GM19324 (cell line): ENCODE measurements around the gene CRTC1.

Experiments used
- ATAC-seq: cut with Tn5 transposase; IDR thresholded peaks from one replicate; pipeline ENCODE4 v1.9.1; 2021; ENCODE audit warnings: mild to moderate bottlenecking, moderate library complexity; ENCODE audit not compliant: unreplicated experiment, low FRiP score

CRTC1 gene

DNA sequence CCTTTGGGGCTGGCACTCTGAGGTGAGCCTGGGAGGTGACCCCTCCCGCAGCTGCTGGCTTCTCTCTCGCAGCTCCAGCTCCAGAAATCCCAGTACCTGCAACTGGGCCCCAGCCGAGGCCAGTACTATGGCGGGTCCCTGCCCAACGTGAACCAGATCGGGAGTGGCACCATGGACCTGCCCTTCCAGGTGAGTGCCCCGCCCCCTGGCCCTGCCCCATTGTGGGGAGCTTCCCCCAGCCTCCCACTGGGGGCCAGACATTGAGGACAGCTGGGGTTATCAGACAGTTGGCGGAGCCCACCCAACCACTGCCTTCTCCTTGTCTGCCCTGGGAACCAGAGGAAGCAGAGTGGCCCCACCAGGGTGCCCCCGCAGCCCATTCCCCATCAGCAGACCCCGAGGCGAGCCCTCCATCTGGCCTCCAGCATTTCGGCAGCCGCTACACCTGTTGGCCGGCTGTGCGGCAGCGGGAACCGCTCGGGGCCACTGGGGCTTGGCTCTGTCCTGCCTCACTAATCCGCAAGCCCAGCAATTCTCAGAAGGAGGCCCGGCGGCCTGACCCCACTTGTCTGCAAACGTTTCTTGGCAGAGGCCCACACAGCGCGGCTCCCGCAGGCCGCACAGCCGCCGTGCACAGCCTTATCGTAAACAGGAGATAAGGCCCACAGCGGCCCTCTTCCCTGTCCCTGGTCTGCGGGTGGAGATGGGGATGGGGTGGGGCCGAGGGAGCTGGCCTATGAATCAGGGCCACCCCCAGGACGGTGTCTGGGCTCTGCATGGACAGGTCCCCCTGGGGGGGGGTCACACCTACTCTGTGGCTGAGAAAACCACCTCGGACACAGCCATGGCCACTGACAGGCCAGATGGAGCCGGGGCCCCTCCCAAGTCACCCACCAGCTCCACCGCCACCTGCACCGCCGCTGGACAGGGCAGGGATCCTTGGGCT is 59.6 kb downstream of the CRTC1 start:
- ATAC-seq = no peak

DNA sequence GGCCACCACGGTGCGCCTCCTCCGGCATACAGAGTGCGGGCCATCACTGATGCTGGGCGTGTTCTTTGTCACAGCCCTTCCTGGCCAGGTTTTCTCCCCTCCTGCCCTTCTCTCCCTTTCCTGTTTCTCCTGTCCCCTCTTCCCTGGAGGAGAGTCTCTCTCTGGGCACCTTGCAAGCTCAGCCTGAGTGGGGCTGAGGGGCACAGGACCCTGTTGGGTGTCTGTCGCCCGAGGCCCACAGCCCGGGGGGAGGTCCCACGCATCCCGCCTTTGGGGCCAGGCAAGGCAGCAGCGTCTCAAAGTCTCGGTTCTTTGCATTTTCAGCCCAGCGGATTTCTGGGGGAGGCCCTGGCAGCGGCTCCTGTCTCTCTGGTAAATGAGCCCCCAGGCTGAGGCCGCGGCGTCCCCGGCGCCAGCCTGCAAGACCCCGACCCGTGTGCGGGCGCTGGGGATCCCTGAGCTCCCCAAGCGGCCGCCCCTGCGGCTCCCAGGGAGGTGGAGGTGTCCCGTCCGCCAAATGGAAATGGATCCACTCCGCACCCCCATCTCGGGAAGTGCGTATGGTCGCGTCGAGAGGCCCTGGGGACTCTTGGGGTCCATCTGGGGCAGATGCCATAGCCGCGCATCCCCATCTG is 60.4 kb downstream of the CRTC1 start:
- ATAC-seq = no peak

DNA sequence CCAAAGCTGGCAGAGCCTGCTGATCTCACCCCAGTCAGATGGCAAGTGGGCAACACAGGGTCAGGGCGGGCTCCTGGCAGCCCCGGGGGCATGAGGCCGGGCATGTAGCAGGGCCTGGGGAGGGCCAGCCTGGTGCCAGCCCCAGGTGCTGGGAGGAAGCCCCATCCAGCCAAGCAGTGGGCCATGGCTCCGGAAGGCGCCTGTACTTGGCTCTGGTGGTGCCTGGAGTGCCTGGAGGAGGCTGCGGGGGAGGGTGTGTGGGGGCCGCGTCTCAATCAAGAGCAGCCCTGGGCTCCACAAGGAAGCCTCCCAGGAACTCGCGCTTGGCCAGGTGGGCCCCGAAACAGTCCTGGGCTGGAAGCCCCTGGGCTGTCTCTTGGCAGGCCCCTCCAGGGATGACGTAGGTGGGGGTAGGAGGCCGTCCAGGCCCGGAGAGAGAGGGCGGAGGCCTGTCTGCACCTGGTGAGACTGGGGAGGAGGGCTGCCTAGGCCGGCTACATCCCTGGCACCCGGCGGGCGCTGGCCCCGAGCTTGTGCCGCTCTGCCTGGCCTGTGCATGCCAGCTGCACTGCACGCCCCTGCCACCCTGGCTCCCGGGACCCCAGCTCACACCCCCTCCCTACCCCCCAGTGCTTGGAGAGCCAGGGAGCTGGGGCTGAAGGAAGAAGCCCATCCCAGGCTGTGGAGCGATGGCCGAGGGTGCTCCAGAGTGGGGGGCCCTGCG is 61.7 kb downstream of the CRTC1 start:
- no peak for ATAC-seq

DNA sequence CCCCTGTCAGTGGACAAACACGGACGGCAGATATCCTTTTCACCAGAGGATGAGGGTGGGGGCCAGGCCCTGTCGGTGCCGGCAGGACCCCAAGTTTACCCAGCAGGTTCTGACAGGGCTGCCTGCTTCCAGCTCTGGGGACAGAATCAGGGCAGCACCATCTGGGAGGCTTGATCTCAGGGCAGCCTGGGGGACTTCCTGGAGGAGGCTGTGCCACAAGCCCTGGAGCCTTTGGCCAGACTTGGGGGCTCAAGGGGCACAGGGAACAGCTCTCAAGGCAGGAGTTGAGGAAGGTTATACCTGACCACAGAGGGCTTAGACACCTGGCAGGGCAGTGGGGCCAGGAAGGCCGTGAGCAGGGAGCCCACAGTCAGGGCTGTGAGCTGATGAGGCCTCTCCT is 62.5 kb downstream of the CRTC1 start:
- no peak for ATAC-seq

DNA sequence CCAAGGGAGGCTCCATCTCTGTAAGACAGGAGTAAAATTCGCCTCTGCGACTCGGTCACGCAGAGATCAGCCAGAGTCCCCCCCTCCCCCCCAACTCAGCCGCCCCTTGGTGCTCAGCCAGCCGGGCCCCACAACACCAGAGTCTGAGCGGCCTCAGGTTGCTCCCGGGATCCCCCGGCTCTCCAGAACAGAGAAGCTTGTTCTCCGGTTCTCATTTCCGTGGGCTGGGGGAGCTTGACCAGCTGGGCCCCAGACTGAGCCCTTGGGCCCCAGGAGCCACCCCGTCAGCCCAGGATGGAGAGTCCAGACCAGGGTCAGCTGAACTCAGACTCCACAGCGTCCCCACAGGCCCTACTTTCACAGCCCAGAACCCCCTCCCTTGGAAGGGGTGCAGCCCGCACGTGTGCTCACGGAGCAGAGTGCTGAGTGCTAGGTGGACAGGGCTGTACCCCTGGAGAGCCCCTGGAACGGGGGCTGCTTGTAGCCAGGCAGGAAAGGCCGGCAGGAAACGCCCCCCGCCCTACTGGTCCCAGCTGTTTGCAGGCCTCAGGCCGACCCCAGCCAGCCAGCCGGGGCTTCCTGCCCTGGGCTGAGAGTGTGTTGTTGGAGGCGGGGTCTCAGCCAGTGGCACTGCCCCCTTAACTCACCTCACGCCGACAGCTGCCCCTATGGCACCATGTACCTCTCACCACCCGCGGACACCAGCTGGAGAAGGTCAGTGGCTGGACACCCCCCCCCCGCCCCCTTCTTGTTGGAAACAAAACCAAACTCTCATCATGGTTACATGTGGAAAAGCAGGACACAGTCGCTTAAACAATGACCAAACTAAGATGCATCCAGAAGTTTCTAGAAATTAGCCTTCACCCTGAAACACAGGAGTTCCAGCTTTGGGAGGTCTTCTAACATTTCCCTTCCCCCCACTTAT is 63.2 kb downstream of the CRTC1 start:
- no peak for ATAC-seq

DNA sequence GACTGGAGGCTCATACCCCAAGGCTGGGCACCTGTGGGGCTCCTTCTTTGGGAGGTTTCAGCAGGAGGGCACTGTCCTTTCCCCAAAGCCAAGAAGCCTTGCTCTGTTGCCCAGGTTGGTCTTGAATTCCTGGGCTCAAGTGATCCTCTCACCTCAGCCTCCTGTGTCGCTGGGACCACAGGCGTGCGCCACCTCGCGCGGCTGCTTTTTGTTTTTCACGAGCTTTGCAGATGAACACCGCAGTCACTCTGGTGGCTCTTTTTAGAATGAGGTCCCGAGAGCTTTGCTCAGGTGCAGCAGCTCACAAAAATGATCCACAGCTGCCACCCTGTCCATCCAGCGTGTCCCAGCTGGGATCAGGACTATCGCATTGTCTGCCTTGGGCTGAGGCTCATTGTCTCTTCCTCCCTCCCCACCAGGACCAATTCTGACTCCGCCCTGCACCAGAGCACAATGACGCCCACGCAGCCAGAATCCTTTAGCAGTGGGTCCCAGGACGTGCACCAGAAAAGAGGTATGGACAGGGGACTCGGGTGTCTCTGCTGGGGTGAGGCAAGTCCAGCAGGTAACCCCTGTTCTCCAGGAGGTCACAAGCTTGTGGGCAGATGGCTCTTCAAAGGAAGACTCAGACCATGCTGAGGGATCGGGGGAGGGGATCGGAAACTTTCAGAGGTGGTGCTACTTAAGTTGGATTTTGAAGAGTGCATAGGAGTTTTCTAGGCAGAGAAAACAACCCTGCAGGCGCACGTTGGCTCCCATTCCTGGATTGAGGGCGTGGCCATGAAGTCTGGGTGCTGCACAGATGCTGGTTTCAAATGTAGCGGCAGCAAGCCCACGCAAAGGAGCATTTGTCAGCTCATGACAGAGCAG is 66.1 kb downstream of the CRTC1 start:
- ATAC-seq = no peak

DNA sequence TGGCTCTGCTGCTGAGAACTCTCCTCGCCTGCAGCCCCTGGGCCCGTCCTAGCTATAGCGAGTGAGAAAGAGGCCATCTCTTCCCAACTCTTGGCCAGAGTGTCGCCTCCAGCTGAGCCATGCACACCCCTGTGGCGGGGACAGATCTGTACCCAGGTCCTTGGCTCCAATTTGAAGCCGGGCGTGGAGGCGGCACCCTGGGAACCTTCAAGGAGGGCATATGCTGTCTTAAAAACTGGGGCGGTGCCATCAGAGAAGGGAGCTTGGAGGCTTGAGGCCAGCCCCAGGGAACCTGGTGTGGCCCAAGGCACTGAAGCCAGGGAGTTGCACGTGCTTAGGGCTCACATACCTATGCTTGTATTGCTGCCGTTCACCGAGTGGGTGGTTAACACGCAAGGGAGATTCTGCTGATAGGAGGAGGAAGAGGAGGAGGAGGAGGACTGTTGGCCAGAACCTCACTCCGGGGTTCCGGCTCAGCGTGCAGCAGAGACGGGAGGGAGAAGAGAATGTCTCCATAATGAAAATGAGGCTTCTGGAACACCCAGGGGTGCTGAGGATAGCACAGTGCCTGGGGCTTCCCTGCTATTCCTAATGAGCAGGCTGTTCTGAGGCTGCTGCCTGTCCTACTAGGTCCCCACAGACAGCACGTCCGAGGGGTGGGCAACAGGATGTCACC is 67.0 kb downstream of the CRTC1 start:
- no peak for ATAC-seq

DNA sequence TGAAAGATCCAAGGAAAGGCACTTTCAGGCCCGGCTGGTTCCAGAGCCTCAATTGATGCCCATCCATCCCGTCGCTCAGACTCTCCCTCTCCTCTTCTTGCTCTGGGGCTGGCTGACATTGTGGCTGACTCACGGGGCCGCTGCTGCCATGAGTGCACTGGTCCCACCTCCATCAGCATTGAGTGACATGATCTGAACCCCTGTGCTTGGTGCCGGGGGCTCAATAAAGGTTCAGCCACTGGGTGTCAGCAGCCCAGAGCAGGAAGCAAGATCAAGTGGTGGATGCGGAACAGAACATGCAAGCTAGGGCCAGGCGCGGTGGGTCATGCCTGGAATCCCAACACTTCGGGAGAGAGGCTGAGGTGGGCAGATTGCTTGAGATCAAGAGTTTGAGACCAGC is 68.1 kb downstream of the CRTC1 start:
- ATAC-seq = no peak

DNA sequence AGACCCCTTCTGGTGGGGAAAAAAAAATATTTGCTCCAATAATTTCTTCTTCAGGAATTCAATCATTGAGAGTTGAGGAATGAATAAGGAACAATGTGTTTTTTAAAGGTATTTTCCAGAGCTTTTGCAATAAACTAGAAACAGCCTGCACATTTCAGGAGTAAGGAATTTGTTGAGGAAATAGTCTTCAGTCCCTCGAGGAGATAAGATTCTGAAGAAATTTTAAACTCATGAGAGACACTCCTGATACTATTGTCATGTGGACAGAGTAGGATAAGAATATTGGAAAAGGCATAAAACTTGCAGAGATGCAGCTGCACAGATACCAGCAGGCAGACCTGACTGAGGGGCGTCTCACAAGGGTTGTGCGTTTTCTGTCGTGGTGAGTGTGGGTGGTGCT is 71.0 kb downstream of the CRTC1 start:
- ATAC-seq = no peak

DNA sequence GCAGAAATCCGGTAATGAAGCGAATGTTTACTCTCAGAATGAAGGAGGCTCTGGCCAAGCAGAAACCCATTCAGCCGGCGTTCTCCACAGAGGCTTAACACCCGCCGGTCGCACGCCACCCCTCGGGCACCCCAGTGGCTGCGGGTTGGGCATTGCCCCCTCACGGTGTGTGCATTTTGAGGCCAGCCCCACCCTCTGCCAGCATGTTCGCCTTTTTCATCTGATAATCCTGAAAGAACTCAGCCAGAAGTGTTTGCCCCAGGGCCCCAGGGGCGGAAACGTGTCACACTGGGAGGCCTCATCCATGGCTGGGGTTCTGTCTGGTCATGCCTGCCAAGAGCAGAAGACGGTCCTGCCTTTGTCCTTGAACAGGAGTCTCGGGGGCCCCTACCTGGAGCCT is 73.4 kb downstream of the CRTC1 start:
- ATAC-seq = no peak

DNA sequence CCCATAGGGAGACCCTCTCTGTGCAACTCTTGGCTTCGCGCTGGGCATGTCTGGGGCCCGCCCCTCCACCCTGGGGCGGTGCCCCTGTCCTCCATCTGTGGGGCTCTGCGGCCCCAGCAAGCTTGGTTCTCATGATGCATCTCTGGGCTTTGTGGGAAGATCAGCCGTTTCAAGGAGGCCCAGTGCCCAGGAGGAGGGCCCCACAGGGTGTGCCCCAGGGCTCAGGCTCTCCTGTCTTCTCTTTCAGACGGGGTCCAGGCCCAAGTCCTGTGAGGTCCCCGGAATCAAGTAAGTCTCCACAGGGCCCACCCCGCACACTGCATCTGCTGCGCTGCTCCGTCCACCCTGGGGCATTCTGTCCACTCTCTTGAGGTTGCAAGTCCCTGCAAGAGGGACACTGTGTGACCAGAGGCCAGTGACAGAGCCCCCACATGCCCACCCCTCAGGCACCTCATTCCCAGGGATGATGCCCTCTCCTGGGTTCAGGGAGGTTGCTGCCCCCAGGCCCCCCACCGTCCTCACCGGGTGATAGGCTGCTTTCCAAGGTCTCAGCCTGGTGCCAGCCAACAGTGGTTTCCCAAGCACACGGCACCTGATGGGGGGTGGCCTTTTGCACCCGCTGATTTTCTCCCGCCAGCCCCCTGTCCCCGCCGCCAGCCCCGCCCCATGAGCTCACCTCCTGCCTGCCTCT is 76.0 kb downstream of the CRTC1 start:
- ATAC-seq = no peak

DNA sequence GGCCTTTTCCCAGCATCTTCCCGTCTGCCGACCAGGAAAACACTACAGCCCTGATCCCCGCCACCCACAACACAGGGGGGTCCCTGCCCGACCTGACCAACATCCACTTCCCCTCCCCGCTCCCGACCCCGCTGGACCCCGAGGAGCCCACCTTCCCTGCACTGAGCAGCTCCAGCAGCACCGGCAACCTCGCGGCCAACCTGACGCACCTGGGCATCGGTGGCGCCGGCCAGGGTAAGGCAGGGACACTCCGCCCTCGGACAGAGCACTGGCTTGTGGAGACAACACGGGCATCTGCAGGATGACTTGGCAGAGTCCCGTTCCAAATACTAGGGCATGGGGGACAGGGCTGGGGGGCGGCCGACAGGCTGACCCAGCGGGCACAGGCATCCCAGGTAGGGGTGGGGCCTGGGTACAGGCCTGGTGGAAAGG is 76.5 kb downstream of the CRTC1 start:
- ATAC-seq = no peak

DNA sequence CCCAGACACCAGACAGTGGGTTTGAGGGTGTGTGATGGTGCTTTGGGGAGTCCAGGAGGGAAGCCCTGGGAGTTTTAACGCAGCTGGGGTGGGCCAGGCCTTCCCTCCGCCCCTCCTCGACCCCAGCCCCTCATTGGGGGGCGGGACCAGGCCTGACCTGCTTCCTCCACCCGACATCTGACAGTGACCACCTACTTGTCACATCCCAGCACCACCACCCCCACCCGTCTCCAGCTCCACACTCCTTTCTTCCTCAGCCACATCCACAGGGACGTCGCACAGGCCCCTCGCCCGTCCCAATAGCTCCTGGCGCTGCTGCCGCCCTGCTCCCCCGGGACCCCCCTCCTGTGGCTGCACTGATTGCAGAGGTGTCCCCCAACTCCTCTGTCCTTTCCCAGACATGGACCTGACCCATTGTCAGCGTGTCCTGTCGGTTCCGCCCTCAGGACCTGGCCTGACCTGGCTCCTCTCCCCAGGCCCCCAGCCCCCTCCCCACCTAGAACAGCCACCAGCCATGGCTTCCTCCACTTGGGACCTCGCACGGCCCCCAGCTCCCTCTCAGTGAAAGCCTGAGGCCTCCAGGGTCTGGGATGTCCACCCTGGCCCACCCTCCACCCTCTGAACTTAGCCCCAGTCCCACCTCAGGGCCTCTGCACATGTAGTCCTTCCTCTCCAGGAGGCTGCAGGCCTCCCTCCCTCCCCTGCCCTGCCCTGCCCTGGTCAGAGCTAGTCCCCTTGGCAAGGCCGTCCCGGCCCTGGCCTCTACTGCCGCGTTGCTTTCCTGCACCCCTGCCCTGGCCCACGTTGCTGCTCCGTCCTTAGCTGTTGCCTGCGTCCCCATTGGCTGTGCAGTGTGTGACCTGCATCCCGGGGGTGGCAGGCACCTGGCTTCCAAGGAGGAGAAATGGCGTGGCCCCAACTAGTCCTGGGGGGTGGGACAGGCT is 77.2 kb downstream of the CRTC1 start:
- no peak for ATAC-seq

DNA sequence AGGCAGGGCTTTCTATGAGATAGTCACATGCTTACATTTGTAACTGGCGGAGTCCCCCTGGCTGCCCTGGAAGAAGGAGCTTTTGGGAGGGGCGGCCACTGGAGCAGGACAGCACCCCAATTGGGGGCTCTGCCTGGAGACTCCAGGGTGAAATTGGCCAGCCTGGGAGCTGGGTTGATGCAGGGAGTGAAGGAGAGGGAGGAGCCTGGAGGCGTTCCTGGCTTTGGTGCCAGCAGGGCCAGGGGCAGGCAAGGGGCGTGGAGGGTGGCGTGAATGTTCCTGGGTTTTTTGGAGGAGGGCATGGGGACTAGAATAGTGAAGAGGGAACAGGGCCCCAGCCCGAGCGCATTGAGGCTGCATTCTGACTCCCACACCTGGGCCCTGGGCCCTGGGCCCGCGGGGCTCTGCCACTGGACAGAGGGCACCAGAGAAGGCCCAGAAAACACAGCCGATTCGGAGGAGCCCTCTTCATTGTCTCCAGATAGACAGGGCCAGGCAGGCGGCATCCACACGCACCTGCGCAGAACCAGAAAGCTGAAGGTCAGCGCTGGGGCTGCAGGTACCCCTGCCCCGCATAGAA is 78.1 kb downstream of the CRTC1 start:
- no peak for ATAC-seq

DNA sequence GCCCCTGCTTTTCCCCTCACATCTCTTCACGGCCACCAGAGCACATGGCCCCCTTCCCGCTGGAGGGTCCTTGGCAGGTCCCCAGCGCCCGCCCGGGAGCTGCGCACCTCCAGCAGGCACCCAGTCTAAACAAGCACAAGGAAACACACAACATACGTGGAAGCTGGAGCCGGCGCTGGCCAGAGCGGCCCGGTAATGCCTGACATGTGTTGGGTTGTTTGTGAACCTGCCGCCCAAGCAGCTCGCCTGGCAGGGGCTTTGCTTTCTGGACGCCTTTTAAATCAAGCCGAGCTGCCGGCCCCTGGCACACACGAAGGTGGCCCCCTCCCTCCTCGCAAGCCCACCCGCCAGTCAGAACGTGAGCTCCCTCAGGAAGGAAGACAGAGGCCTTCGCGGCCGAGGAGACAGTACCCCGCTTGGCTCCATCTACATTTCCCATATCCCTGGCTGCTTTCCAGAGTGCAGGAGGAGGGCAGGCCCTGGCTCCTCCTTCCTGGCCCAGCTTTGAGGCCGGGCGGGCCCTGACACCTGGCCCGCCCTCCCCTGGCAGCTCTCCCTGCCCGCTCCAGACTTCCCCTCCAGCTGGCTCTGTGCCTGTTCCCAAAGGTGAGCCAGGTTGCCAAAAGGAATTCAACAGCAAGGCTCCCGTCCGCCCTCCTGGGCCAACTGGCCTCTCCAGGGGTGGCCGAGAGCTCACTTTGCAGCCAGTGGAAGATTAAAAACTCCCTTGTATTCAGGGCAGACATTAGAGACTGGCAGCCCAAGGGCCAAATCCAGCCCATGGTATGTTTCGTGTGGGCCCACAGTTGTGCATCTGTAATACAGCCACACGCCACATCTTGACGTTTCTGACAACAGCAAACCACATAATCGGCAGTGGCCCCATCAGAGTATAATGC is 78.9 kb downstream of the CRTC1 start:
- no peak for ATAC-seq
